ENCODE data around the gene IL17RA. TPM values are rescaled to one million over a fixed set of nuclear protein-coding genes. Genes with fewer than 3 reads are reported as not detected.

The IL17RA gene
- total and polyA plus RNA-seq, 3 experiments from 2014 or later, result 21.7 to 30.2 (median 22.0) TPM

DNA sequence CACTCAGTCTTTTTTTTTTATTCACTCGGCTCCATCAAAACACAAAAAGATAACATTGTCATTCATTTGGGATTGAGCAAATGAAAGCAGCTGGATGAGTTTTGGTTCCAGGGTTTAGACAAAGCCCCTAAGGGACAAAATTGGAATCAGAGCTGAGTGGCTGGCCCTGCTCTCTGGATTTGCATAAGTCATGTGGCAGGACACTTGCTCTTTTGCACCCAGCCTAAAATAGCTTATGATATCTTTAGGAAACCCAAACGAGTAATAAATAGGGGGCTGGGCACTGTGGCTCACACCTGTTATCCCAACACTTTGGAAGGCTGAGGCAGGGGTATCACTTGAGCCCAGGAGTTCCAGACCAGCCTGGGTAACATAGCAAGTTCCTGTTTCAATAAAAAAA is 47.3 kb downstream of the IL17RA start:
- Mint-ChIP-seq H3K36me3 (peaks cover 0 to 9% (median 3%) of the 10 kb centered on the region in 3 donors), H3K9me3 (no peaks in the 10 kb centered on the region), H3K27me3 (no peaks in the 10 kb centered on the region), H3K4me1 (no peaks in the 10 kb centered on the region), H3K27ac (no peak overlapping the region), H3K4me3 (no peak overlapping the region)
- Histone ChIP-seq H3K27ac (ENCODE audit: low read depth, low read length) (no peak overlapping the region), H3K4me1 (ENCODE audit: insufficient read depth, low read length) (no peaks in the 10 kb centered on the region), H3K36me3 (ENCODE audit: insufficient read depth, low read length) (no peaks in the 10 kb centered on the region), H3K27me3 (ENCODE audit: insufficient read depth, low read length, poor library complexity, severe bottlenecking) (no peaks in the 10 kb centered on the region), H3K4me3 (ENCODE audit: low read length) (no peak overlapping the region), H3K9me3 (ENCODE audit: low read length) (no peaks in the 10 kb centered on the region)
- no peak for DNase-seq
- POLR2A ChIA-PET, result no interaction called here
- CTCF ChIA-PET, result interaction anchor here (1.1 to 1.4 kb wide), 2 partner anchors 17 to 74 kb away, joined by 3 read pairs; no protein-coding TSS in a partner anchor

- Histone ChIP-seq H3K4me3 (ENCODE audit: low read length) (no peak overlapping the region), H3K4me1 (ENCODE audit: insufficient read depth, low read length) (no peaks in the 10 kb centered on the region), H3K36me3 (ENCODE audit: insufficient read depth, low read length) (no peaks in the 10 kb centered on the region), H3K9me3 (ENCODE audit: low read length) (no peaks in the 10 kb centered on the region), H3K27me3 (ENCODE audit: insufficient read depth, low read length, poor library complexity, severe bottlenecking) (no peaks in the 10 kb centered on the region), H3K27ac (ENCODE audit: low read depth, low read length) (no peak overlapping the region)
- H3K4me3 Mint-ChIP-seq, result no peak overlapping the region
- no peaks in the 10 kb centered on the region for H3K9me3 Mint-ChIP-seq
- peaks cover 0 to 18% (median 3%) of the 10 kb centered on the region in 3 donors for H3K36me3 Mint-ChIP-seq
- no peaks in the 10 kb centered on the region for H3K4me1 Mint-ChIP-seq
- H3K27me3 Mint-ChIP-seq, result no peaks in the 10 kb centered on the region
- ChIA-PET POLR2A (no interaction called here), CTCF (interaction anchor here (1.1 to 1.4 kb wide), 2 partner anchors 18 to 75 kb away, joined by 3 read pairs; no protein-coding TSS in a partner anchor)
- H3K27ac Mint-ChIP-seq, result no peak overlapping the region
- DNase-seq, result no peak
These were observed 48.3 kb downstream of the IL17RA start for GRCh38 chr22:17133137-17133536.

DNA sequence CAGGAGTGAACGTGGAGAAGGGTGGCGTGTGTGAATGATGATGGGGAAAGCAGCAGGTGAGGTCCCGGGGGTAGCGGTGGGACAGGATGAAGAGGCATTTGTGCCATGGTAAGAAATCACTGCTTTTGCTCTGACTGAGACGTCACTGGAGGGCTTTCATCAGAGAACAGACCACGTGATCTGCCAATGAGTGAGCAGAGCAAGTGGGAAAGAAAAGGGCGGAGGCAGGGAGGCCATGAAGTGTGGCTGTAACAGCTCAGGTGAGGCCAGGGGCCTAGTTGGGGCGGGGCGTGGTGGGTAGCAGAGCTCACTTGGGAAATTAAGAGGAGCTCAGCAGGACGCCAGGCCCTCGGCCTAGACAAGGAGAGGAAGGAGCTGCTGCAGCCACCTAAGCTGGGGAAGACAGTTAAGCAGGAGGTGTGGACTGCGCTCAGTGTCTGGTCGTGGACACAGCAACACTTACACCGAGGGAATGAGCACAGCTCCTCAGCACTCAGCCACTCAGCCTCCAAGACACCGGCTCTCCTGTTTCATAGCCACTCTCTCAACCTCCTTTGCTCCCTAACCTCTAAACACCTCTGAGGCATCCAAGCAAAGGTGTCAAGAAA is 50.5 kb downstream of the IL17RA start:
- no peaks in the 10 kb centered on the region for H3K4me1 Mint-ChIP-seq
- POLR2A ChIA-PET, result no interaction called here
- peaks cover 0 to 33% (median 9%) of the 10 kb centered on the region in 3 donors for H3K36me3 Mint-ChIP-seq
- no peak overlapping the region for H3K27ac Mint-ChIP-seq
- no peak for DNase-seq
- Histone ChIP-seq H3K4me3 (ENCODE audit: low read length) (no peak overlapping the region), H3K36me3 (ENCODE audit: insufficient read depth, low read length) (no peaks in the 10 kb centered on the region), H3K27me3 (ENCODE audit: insufficient read depth, low read length, poor library complexity, severe bottlenecking) (no peaks in the 10 kb centered on the region), H3K4me1 (ENCODE audit: insufficient read depth, low read length) (no peaks in the 10 kb centered on the region), H3K9me3 (ENCODE audit: low read length) (no peaks in the 10 kb centered on the region), H3K27ac (ENCODE audit: low read depth, low read length) (no peak overlapping the region)
- H3K27me3 Mint-ChIP-seq, result no peaks in the 10 kb centered on the region
- H3K4me3 Mint-ChIP-seq, result no peak overlapping the region
- CTCF ChIA-PET, result no interaction called here
- H3K9me3 Mint-ChIP-seq, result no peaks in the 10 kb centered on the region

- Mint-ChIP-seq H3K27me3 (no peaks in the 10 kb centered on the region), H3K4me1 (no peaks in the 10 kb centered on the region), H3K27ac (no peak overlapping the region), H3K9me3 (no peaks in the 10 kb centered on the region), H3K4me3 (no peak overlapping the region), H3K36me3 (peaks cover 0 to 51% (median 11%) of the 10 kb centered on the region in 3 donors)
- no peak overlapping the region for H3K27ac ChIP-seq (ENCODE audit: low read depth, low read length)
- H3K4me1 ChIP-seq (ENCODE audit: insufficient read depth, low read length), result no peaks in the 10 kb centered on the region
- no peaks in the 10 kb centered on the region for H3K27me3 ChIP-seq (ENCODE audit: insufficient read depth, low read length, poor library complexity, severe bottlenecking)
- no peak overlapping the region for H3K4me3 ChIP-seq (ENCODE audit: low read length)
- no peaks in the 10 kb centered on the region for H3K9me3 ChIP-seq (ENCODE audit: low read length)
- CTCF ChIA-PET, result no interaction called here
- H3K36me3 ChIP-seq (ENCODE audit: insufficient read depth, low read length), result peaks cover 5% of the 10 kb centered on the region
- DNase-seq, result no peak
- POLR2A ChIA-PET, result no interaction called here
These were observed 52.4 kb downstream of the IL17RA start for GRCh38 chr22:17137170-17137569.

DNA sequence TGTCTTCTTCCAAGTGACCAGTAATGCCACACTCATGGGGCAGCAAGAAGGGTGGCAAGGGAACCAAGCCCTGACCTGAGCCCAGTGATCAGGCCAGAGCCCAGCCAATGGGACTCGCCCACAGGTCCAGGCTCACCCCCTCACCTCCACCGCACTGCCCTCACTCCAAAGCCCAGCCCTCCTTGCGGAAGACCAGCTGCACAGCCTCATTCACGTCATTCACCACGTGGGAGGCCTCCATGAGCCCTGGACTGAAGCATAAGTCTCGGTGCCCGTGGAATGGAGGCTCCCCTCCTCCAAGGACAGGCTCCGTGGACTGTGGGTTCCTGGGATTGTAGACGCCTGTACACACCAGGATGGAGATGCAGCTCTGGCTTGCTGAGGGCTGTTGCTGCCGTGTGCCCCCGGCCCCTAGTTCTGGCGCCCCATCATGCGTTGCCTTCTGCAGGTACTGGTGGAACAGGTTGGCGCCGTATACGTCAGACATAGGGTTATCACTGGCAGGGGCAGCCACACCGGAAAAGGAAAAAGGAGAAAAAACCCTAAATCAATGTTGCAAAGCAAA is 53.1 kb downstream of the IL17RA start:
- H3K27ac Mint-ChIP-seq, result peak overlapping the region in 1 of 8 donors; percentile 58
- Histone ChIP-seq H3K27me3 (ENCODE audit: insufficient read depth, low read length, poor library complexity, severe bottlenecking) (no peaks in the 10 kb centered on the region), H3K4me3 (ENCODE audit: low read length) (no peak overlapping the region), H3K9me3 (ENCODE audit: low read length) (no peaks in the 10 kb centered on the region), H3K36me3 (ENCODE audit: insufficient read depth, low read length) (peaks cover 5% of the 10 kb centered on the region), H3K27ac (ENCODE audit: low read depth, low read length) (no peak overlapping the region), H3K4me1 (ENCODE audit: insufficient read depth, low read length) (no peaks in the 10 kb centered on the region)
- no peaks in the 10 kb centered on the region for H3K27me3 Mint-ChIP-seq
- ChIA-PET CTCF (interaction anchor here (1.7 kb wide), 1 partner anchor 10 kb away, joined by 3 read pairs; no protein-coding TSS in a partner anchor), POLR2A (interaction anchor here (0.5 kb wide), 1 partner anchor 837 kb away, joined by 5 read pairs; no protein-coding TSS in a partner anchor)
- no peak for DNase-seq
- no peaks in the 10 kb centered on the region for H3K9me3 Mint-ChIP-seq
- H3K4me1 Mint-ChIP-seq, result no peaks in the 10 kb centered on the region
- no peak overlapping the region for H3K4me3 Mint-ChIP-seq
- peaks cover 0 to 59% (median 11%) of the 10 kb centered on the region in 3 donors for H3K36me3 Mint-ChIP-seq

GRCh38 chr22:17138513-17138912 is 53.7 kb downstream of the IL17RA start:
- no peaks in the 10 kb centered on the region for H3K9me3 Mint-ChIP-seq
- H3K4me1 Mint-ChIP-seq, result no peaks in the 10 kb centered on the region

DNA sequence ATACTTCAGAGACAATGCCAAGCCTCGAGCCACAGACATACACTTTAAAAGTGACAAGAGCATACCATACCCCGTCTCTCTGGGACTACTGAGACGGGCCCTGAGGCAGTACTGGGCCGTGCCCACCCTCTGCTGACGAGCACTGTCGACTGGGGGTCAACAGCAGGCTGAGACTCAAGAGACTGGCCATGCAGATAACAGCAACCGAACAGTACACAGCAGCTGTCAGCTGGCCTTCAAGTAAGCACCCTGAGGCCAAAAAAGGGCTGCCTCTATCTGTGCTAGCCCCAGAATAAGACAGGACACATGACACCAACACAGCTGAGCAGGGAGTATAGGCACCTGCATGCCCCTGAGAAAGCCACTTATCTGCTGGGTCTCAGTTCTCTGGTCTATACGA is 55.2 kb downstream of the IL17RA start:
- Histone ChIP-seq H3K36me3 (ENCODE audit: insufficient read depth, low read length) (peaks cover 5% of the 10 kb centered on the region), H3K9me3 (ENCODE audit: low read length) (no peaks in the 10 kb centered on the region), H3K4me3 (ENCODE audit: low read length) (no peak overlapping the region), H3K27ac (ENCODE audit: low read depth, low read length) (no peak overlapping the region), H3K27me3 (ENCODE audit: insufficient read depth, low read length, poor library complexity, severe bottlenecking) (no peaks in the 10 kb centered on the region), H3K4me1 (ENCODE audit: insufficient read depth, low read length) (no peaks in the 10 kb centered on the region)
- POLR2A ChIA-PET, result no interaction called here
- Mint-ChIP-seq H3K9me3 (no peaks in the 10 kb centered on the region), H3K27me3 (no peaks in the 10 kb centered on the region), H3K4me3 (no peak overlapping the region), H3K4me1 (no peaks in the 10 kb centered on the region), H3K36me3 (peaks cover 0 to 76% (median 15%) of the 10 kb centered on the region in 3 donors), H3K27ac (peak overlapping the region in 1 of 8 donors; percentile 33)
- DNase-seq, result no peak
- CTCF ChIA-PET, result interaction anchor here (1.0 kb wide), 1 partner anchor 24 kb away, joined by 3 read pairs; no protein-coding TSS in a partner anchor

More at GRCh38 chr22:17138513-17138912, 53.7 kb downstream of the IL17RA start:
- no peaks in the 10 kb centered on the region for H3K27me3 ChIP-seq (ENCODE audit: insufficient read depth, low read length, poor library complexity, severe bottlenecking)
- H3K4me3 Mint-ChIP-seq, result no peak overlapping the region
- DNase-seq, result no peak
- ChIA-PET POLR2A (interaction anchor here (0.5 kb wide), 1 partner anchor 836 kb away, joined by 5 read pairs; no protein-coding TSS in a partner anchor), CTCF (interaction anchor here (1.7 kb wide), 1 partner anchor 10 kb away, joined by 3 read pairs; no protein-coding TSS in a partner anchor)
- no peak overlapping the region for H3K27ac ChIP-seq (ENCODE audit: low read depth, low read length)
- H3K9me3 ChIP-seq (ENCODE audit: low read length), result no peaks in the 10 kb centered on the region
- no peaks in the 10 kb centered on the region for H3K4me1 ChIP-seq (ENCODE audit: insufficient read depth, low read length)
- H3K36me3 Mint-ChIP-seq, result peaks cover 0 to 65% (median 12%) of the 10 kb centered on the region in 3 donors
- H3K4me3 ChIP-seq (ENCODE audit: low read length), result no peak overlapping the region
- H3K27ac Mint-ChIP-seq, result peak overlapping the region in 1 of 8 donors; percentile 83
- H3K27me3 Mint-ChIP-seq, result no peaks in the 10 kb centered on the region
- peaks cover 5% of the 10 kb centered on the region for H3K36me3 ChIP-seq (ENCODE audit: insufficient read depth, low read length)
